Measurements from ENCODE around the gene CKAP5.

- TF ChIP-seq POLR2A (IDR thresholded peaks at IDR 0.05; ENCODE audit: low read length) = no peak
- no peak for TF ChIP-seq GATA1 (IDR thresholded peaks at IDR 0.05; ENCODE audit: low read depth, low read length)
These were observed 33.0 kb upstream of the CKAP5 start for GRCh38 chr11:46879056-46879585.

Data from erythroblast (primary cell).